ENCODE data around the gene DCUN1D2.

GRCh38 chr13:113526466-113527220, 36.1 kb upstream of the DCUN1D2 start:
- TF ChIP-seq CTCF (IDR thresholded peaks at IDR 0.05) (no peak), POLR2A (IDR thresholded peaks at IDR 0.05) (no peak)

All from right lobe of liver (tissue), 4 donors.